GM18519 (cell line): ENCODE results near the gene INPP5K.
A peak's percentile ranks its signal among the peaks of the same experiment; 100 is the strongest.
"Not testable (repeated sequence)": the region's sequence is repeated elsewhere in the genome, so short reads cannot be mapped to it uniquely, and the experiment has no call there.

Experiments used
- ATAC-seq: cut with Tn5 transposase; IDR thresholded peaks from one replicate; pipeline ENCODE4 v1.9.1; 2021; ENCODE audit warnings: mild to moderate bottlenecking, moderate library complexity; ENCODE audit not compliant: unreplicated experiment, low FRiP score

Gene INPP5K

DNA sequence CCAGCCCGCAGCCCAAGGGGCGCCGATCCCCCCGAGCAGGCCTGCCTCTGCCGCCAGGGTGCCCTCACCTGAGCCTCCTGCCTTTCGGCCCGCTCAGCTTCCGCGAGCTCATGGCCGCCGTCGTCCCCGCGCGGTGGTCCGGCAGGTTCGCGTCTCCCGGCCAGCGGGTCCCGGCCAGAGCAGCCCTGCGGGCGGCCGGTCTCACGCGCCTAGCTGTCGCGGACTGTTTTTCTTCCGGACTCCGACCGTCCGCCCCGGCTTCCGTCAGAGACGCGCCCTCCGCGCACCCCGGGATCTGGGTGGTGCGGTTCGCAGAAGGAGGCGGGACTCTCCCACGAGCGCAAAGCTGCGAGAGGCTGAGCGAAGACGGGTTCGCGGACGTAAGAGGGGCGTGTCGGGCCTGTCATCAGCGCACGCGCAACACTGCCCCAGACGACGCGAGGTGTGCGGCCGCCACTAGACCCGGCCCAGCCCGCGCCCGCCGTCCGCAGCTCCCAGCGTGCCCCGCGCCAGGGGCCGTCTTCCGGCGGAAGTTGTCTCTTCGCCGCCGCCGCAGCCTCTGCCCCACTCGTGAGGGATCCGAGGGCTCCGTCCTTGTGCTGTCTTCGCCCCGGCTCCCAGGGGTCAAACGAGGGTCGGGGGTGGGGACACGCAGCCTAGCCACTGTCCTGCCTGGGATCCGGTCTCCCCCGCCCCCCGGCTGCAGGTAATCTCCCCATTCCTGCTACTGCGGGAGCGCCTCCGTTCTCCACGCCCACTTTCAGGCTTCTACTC is at the start of gene INPP5K:
Gene INPP5K, minus strand, starts transcription at position 225 of the 774 bp plus-strand sequence. Its CDS starts 113 bp downstream, at position 112.
- ATAC-seq, result peak; percentile 83

DNA sequence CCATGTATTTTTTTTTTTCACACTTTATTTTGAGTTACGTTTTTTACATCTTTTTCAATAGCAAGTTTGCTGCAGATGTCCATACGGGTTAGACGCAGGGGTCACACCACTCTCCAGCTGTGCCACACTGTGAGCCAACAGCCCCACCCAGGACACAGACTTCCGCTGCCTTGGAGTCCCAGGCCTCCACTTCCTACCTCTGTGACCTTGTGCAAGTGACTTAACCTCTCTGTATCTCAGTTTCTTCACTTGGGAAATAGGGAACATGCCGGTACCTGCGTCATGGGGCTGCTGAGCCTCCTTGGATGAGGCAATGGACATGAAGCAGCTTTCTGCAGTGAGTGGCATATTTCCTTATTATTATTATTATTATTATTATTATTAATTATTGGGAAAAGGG is 49.5 kb upstream of the INPP5K start:
- no peak for ATAC-seq

DNA sequence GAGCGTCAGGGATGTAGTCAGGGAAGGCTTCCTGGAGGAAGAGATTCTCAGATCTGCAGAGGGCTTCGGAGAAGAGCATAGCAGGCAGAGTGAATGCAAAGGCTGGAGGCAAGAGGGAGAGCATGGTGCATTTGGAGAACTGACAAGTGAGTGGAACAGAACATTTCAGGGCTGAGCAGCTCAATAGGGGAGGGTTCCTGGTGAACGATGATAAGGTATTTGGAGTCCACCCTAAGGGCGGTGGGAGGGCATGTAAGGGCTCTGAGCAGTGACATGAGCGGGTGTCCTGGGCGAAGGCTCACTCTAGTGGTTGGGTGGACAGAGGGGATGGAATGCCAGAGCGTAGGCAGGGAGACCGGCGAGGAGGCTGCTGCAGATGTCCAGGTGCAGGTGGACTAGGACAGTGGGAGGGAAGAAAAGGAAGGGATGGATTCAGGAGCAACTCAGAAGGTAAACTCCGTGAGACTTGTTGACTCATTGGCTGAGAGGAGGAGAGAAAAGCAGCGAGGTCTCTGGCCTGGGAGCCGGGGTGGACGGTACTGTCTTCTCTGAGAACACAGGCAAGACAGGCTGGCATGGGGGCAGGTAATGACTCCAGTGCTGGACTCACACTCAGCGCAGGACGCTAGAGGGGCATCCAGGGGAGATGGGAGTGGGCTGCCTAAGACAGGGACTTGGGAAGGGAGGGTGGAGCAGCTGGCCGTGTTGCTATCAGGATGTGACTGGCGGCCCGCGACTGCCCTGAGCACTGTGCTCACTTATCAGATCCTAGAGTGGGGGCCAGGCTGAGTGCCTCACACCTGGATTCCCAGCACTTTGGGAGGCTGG is 47.6 kb upstream of the INPP5K start:
- no peak for ATAC-seq

DNA sequence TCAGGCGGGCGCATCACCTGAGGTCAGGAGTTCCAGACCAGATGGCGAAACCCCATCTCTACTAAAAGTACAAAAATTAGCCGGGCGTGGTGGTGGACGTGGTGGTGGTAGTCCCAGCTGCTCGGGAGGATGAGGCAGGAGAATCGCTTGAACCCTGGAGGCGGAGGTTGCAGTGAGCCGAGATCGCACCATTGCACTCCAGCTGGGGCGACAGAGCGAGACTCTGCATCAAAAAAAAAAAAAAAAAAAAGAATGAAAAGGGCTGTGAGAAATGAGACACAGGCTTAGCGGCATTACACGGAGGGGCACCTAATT is 47.0 kb upstream of the INPP5K start:
- not testable (repeated sequence) for ATAC-seq

DNA sequence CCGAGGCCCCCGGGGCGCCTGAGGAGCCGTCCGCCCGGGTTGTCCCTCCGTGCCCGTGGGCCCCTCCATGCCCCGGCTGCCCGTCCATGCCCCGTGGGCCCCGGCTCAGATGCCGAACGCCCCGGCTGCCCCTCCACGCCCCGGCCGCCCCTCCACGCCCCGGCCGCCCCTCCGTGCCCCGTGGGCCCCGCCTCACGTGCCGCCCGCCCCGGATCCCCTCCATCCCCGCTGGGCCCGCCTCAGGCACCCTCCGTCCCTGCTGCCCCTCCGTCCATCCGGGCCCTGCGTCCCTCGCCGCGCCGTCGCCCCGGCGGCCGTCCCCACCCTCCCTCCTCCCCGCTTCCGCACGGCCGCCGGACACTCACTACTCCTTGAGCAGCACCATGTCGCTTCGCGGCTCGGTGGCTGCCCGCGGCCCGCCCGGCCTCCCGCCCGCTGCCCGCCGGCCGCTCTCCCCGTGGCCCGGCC is 45.8 kb upstream of the INPP5K start:
- no peak for ATAC-seq

DNA sequence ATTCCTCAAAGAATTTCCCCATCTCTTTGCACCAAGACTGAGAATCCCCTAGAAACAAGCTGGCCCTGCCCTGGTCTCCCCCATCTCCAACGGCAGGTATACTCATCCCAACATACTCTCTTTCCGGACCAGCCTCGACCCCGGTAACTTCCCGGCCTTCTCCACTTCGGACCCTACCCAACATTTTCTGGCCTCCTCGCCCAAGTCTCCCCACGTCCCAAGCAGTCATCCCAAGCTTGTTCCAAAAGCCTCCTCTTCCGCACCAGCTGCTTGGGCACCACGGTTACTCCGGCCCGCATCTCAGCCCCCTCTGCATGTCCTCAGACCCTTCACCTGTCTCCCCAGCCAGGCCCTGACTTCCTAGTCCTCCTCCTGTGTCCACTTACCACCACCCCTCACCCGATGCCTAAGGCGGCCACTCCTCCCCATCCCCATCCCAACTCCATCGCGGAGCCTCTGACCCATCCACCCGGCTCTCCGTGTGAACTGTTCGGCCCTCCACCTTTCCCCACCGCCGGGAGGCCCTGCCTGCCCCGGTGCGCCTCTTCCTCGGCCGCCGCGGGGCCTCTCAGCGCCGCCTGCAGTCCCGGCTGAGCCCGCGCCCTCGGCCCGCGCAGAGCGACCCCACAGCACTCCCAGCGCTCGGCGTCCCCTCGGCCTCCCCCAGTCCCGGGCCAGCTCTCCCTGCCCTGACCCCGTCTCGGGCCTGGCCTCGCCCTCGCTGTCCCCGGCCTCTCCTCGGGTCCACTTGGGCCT is 45.2 kb upstream of the INPP5K start:
- ATAC-seq, result no peak

DNA sequence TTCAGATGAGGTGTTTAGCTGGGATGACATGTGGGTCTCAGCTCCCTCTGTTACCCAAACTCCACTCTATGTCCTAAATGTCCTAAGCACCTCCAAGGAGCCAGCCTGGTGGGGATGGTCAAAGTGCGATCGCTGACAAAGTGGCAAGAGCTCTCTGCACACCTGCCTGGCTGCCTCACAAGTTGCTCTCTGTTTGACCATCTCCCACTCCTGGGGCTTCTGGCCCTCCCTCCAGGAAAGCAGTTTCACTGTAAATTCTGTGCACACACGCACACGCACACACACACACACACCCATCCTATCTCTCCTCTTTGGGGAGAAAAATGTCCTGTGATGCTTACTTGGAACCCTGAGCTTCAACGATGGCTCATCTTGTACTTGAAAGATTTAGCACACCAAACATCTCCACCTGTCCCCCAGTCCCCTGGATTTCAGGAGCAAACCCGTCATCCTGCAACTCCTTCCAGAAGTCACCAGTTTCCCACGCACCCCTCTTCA is 44.5 kb upstream of the INPP5K start:
- ATAC-seq, result no peak

DNA sequence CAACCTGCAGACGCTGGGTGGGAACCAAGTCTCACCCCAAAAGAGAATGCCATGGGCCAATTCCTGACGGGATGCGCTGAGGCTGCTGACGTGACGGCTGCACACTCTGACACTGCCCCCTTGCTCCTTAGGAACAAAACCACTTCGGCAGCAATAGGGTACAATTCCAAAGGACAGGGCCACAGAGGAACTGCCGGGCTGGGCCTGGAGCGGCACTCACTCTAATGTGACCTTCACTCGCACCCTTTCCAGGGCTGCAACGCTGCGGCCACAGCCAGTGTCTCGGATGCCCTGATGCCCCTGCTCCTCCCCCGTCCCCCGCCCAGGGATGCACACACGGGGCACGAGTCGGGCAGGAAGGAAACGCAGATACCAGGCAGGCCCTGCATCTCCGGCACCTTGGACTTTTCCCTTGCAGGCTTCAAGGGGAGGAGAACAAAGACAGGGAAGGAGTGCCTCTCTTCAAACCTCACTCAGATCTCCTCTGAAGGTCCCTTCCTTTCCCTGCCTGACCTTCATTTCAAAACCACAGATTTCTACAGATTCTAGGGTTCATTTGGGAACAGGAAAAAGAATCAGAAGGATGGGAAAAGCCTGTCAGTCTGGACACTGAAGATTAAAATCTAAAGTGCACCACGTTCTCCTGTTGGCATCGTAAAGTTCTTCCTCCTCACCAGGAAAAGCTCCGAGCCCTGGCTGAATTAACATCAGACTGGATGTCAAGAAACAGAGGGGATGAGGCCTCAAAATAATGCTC is 43.9 kb upstream of the INPP5K start:
- no peak for ATAC-seq

DNA sequence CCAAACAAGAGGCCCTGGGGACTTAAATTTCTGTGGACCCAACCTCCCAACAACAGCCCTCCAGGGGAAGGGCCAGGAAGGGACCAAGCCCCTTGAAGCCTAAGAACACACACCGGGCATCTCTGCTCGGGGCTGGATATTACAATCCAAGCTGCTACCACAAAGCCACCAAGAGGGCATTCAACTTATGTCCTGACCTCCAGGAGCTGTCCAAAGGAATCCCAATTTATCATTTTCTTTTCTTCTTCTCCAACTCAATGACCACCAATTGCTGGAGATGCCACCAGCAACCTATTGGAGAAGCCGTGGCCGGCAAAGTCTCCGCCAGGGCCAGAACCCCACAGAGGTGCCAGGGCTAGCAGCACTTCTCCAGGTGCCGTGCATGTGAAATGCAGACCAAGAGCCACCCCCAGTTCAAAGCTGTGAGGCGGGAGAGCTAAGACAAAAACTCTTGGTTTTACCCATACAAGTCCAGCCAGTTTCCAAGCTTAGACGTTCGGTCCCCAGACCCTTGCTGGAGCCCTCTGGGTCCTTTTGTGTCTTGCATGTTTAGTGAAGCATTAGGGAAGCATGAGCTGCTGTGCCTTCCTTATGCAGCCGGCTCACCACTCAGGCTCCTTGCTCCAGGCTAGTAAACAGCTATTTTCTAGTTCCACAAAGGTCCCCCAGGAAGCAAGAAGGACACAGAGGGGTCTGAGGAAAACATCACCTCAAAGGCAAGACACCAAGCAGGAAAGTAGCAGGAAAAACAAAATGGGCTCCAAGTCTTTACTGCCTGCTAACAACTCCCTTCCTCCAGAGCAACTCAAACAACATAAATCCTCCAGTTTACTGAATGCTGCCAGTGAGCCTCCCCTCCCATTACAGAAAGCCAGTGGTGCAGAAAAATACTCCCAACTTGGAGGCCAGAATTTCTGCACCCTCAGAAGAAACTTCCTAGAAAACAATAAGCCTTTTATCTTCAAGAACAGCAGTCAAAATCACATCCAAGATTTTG is 42.9 kb upstream of the INPP5K start:
- no peak for ATAC-seq

DNA sequence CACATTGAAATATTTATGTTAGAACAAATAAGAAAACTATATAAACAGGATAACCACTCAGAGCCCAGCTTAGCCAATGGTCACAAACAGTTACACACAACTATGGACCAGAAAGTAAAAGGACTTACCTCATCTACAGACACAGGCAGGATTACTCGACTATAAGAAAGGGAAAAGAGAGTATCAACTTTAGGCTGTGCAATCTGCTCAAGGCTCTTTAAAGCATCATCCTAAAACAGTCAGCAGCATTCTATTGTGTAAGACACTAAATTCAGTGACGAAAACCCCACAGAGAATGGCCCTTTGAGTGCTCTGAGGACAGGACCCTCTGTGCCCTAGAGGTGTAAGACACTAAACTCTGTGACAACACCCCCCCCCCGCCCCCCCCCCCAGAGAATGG is 42.0 kb upstream of the INPP5K start:
- ATAC-seq, result no peak

DNA sequence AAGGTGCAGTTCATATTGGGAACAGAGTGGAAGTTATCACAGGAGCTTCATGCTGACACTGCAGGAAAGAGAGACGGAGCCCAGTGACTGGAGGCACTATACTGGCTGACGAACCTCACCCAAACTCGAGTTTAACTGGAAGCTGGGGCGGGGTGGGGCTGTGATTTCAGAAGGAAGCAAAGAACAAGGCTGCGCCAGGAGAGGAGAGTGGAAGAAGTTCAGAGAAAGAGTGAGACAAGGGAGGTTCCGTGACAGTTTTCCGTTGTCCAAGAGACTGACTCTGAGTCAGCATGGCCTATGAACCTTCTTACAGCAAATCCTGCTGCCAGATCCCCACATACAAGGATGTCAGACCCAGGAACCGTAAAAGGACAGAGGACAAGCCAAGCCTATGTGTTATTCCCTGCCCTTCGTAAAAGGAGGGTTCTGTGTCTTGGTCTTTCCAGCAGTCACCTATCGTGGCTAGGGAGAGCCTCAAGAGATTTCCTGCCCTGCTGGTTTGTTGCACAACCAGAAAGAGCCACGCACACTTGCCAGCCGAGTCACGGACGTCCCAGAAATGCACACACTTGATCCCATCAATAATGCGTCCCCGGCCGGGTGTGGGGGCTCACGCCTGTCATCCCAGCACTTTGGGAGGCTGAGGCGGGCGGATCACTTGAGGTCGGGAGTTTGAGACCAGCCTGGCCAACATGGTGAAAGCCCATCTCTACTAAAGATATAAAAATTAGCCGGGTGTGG is 41.1 kb upstream of the INPP5K start:
- ATAC-seq, result no peak

DNA sequence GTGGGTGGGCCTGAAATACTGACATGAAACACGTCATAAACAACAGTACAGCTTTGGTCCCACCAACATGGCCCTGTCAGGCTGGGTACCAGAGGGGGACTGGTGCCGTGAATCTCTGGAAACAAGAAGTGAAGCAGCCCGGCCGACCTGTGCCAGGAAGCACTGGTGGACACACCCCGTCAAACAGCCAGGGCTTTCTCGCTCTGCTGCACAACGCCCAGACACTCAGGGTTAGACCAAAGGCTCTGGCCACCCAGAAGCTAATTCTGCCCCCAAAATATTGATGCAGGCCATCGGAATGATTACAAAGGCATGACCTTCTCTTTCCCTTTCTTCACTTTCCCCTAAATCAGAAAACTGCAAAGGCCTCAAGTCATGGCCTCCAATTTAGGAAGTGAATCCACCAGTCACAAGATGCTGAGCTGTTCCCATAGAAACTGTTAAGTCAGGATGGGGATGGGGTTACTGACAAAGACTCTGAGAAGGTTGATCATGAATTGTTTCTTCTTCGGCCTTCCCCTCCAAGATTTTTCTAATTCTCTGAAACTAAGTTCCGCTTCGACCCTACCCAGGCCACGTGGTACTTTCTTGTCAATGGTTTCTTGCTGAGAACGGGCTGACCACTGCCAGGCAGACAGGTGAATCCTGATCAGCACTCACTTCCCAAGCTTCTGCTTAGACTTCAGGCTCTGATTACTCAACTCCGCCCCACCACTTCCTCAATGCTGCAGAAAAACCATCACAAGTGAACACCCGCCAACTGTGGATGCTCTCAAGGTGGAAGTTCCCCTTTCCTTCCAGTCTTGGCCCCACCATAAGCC is 39.4 kb upstream of the INPP5K start:
- ATAC-seq, result no peak

DNA sequence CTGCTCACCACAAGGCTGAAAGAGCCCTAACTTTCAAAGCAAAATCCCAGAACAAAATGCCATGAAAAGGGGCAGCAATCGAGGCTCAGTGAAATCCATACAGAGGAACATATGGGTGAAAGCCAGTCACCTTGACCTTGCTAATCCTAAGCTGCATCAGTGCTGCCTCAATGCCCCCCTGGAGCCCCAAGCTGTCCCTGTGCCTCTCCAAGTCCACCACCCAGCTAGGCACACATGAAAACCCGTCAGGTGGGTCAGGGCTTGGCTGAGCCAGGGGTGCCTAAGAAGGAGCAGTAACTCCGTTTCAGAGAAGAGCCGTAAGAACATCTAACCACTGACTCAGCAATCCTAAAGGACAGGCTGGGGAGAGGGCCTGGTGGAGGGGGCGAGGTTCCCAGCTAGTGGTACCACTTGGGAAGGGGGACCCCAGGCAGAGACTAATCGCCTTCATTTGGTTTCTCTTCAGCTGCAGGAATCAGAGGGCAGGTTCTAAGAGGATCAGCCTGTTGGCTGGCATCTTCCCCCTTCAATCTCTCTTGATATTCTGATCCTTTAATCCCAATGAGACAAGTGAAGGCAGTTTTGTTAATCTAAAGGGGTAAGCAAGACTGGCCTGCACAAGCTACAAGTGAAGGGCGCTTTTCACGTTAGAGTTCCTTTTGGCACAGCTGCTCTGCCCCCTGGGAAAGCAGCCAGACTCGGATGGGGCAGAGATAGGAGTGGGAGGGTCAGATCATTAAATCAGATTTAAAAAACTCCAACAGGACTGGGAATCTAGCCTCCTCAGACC is 38.5 kb upstream of the INPP5K start:
- ATAC-seq, result no peak

DNA sequence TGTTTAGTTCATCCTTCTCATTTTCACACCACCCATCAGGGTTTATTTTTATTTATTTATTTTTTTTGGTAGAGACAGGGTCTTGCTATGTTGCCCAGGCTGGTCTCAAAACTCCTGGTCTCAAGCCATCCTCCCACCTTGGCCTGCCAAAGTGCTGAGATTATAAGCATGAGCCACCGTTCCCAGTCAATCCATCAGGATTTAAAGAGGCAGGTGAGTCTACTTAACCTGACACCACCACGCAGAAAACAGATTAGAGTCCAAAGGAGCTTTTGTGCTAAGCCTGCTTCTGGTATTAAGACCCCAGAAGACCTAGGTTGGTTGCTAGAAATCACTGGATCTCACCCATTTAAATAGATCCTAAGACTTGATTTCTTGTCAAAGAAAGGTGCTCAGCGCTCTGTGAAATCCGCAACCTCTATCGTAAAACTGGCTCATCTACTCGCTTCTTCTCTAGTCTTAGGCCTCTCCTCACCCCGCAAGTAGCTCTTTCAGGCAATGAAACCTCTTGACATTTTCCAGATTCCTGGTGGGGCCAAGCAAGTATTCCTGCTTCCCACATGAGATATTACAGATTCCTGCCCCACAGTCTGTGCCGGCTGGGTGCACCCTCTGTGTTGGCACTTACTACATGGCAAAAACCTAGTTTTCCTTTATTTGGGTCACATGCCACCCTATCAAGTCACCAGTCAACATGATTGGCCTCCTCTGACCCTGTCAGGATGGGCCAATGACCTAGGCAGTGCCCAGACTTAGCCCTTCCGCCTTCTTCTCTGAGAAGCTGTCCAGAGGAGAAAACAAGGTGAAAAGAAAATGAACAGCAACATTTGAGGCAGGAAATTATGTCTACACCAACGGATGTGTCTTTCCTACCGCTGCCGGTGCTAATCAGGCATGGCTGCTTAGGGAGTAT is 37.2 kb upstream of the INPP5K start:
- no peak for ATAC-seq

DNA sequence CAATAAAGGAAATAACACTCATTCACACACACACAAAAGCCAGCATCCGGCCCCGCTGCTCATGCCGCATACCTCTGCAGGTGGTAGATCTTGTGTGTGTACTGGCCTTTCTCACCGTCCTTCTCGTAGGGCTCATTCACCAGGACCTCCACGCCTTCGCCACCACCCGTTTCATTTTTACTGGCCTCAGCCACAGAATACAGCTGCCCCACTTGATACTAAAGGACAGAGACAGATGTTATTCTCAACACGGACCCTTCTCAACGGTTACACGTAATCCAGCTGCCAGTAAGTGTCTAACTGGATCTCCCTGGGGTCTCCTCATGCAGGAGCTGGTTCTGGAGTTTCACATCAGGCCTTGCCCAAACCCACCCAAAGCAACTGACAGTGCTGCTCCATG is 36.5 kb upstream of the INPP5K start:
- no peak for ATAC-seq

DNA sequence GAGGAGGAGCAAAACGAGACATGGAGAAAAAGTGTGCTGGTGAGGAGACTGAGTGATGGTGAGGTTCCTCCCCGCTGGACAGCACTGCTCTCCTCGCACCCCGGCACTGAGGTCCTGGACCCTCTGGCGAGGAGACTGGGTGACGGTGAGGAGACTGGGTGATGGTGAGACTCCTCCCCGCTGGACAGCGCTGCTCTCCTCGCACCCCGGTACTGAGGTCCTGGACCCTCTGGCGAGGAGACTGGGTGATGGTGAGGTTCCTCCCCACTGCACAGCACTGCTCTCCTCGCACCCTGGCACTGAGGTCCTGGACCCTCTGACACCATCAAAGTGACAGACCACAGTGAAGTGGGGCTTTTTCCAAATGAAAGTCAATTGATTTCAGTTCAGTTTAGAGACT is 35.3 kb upstream of the INPP5K start:
- no peak for ATAC-seq
